ENCODE measurements around the gene STMN3. TPM values are rescaled to one million over a fixed set of nuclear protein-coding genes. Genes with fewer than 3 reads are reported as not detected.

The STMN3 gene
- total RNA-seq, 2 experiments from 2014 or later: 15.4 to 17.6 TPM

- CTCF ChIA-PET: interaction anchor here (0.7 to 1.6 kb wide), 3 partner anchors 55 to 220 kb away, joined by 3 to 4 read pairs (median 4); no protein-coding TSS in a partner anchor
- peaks cover 29% of the 10 kb centered on the region for H3K4me1 Mint-ChIP-seq
- intact Hi-C loops (cut with DNase I, micrococcal nuclease): loop anchor here in 1 of 2 experiments (5.0 kb wide), 1 partner anchor 40 kb away; the partner anchor contains the start of genes LIME1 and SLC2A4RG
- H3K27ac Mint-ChIP-seq: no peak overlapping the region
- ATAC-seq (no peak), DNase-seq (peak; percentile 25)
- peak overlapping the region; percentile 23 for H3K4me3 Mint-ChIP-seq
- no peaks in the 10 kb centered on the region for H3K27me3 Mint-ChIP-seq
- peaks cover 6% of the 10 kb centered on the region for H3K36me3 Mint-ChIP-seq (ENCODE audit: low read depth)
- no peaks in the 10 kb centered on the region for H3K9me3 Mint-ChIP-seq (ENCODE audit: low read depth)
- POLR2A ChIA-PET: interaction anchor here (0.6 to 0.9 kb wide), 3 partner anchors 10 to 412 kb away, joined by 3 to 5 read pairs (median 3); no protein-coding TSS in a partner anchor
These were observed 44.2 kb upstream of the STMN3 start for GRCh38 chr20:63697357-63697867.

- Mint-ChIP-seq H3K27ac (no peak within 1 kb of the TSS), H3K4me3 (peak within 1 kb of the TSS; percentile 23), H3K36me3 (ENCODE audit: low read depth) (peaks cover 8% of the 10 kb centered on the region), H3K9me3 (ENCODE audit: low read depth) (no peaks in the 10 kb centered on the region), H3K27me3 (no peaks in the 10 kb centered on the region), H3K4me1 (peaks cover 29% of the 10 kb centered on the region)
- ATAC-seq (peak; percentile 18), DNase-seq (peak; percentile 49)
- intact Hi-C loops (cut with DNase I, micrococcal nuclease): loop anchor here in 1 of 2 experiments (5.0 kb wide), 1 partner anchor 41 kb away; the partner anchor contains the start of genes LIME1 and SLC2A4RG
- POLR2A ChIA-PET: interaction anchor here (0.6 to 0.9 kb wide), 3 partner anchors 10 to 765 kb away, joined by 3 to 5 read pairs (median 3); no protein-coding TSS in a partner anchor
- CTCF ChIA-PET: interaction anchor here (1.1 to 1.6 kb wide), 2 partner anchors 55 to 89 kb away, joined by 3 to 4 read pairs; no protein-coding TSS in a partner anchor
These were observed 43.6 kb upstream of the STMN3 start, which contains the start of gene TNFRSF6B for GRCh38 chr20:63696628-63697356. TNFRSF6B (plus strand) TSS chr20:63696652; CDS start chr20:63696768, 116 bp downstream.

- H3K4me1 Mint-ChIP-seq: peaks cover 29% of the 10 kb centered on the region
- no peak overlapping the region for H3K27ac Mint-ChIP-seq
- intact Hi-C loops (cut with DNase I, micrococcal nuclease): loop anchor here in 1 of 2 experiments (5.0 kb wide), 1 partner anchor 41 kb away; the partner anchor contains the start of genes LIME1 and SLC2A4RG
- no peaks in the 10 kb centered on the region for H3K9me3 Mint-ChIP-seq (ENCODE audit: low read depth)
- CTCF ChIA-PET: interaction anchor here (0.9 kb wide), 1 partner anchor 11 kb away, joined by 3 read pairs; the partner anchor contains the start of genes ARFRP1 and ZGPAT
- POLR2A ChIA-PET: interaction anchor here (0.7 kb wide), 1 partner anchor 764 kb away, joined by 3 read pairs; no protein-coding TSS in a partner anchor
- peak; percentile 33 for ATAC-seq
- peak; percentile 59 for DNase-seq
- H3K36me3 Mint-ChIP-seq (ENCODE audit: low read depth): peaks cover 12% of the 10 kb centered on the region
- H3K4me3 Mint-ChIP-seq: no peak overlapping the region
- no peaks in the 10 kb centered on the region for H3K27me3 Mint-ChIP-seq
These were observed 43.0 kb upstream of the STMN3 start for GRCh38 chr20:63696306-63696627.

- Mint-ChIP-seq H3K36me3 (ENCODE audit: low read depth) (peaks cover 13% of the 10 kb centered on the region), H3K27me3 (no peaks in the 10 kb centered on the region), H3K4me1 (peaks cover 29% of the 10 kb centered on the region), H3K27ac (no peak overlapping the region), H3K9me3 (ENCODE audit: low read depth) (no peaks in the 10 kb centered on the region), H3K4me3 (no peak overlapping the region)
- peak; percentile 10 for DNase-seq
- POLR2A ChIA-PET: interaction anchor here (0.7 kb wide), 1 partner anchor 764 kb away, joined by 3 read pairs; no protein-coding TSS in a partner anchor
- ATAC-seq: no peak
- CTCF ChIA-PET: interaction anchor here (0.9 kb wide), 1 partner anchor 12 kb away, joined by 3 read pairs; the partner anchor contains the start of genes ARFRP1 and ZGPAT
- intact Hi-C loops (cut with DNase I, micrococcal nuclease): loop anchor here in 1 of 2 experiments (5.0 kb wide), 1 partner anchor 42 kb away; the partner anchor contains the start of genes LIME1 and SLC2A4RG
These were observed 42.4 kb upstream of the STMN3 start for GRCh38 chr20:63695424-63696305.

GRCh38 chr20:63694584-63695423 lies 41.6 kb upstream of the STMN3 start:
- Mint-ChIP-seq H3K27ac (no peak overlapping the region), H3K4me1 (peaks cover 24% of the 10 kb centered on the region), H3K27me3 (no peaks in the 10 kb centered on the region), H3K4me3 (no peak overlapping the region), H3K9me3 (ENCODE audit: low read depth) (no peaks in the 10 kb centered on the region), H3K36me3 (ENCODE audit: low read depth) (peaks cover 15% of the 10 kb centered on the region)
- DNase-seq: peak; percentile 5
- POLR2A ChIA-PET: no interaction called here
- no peak for ATAC-seq
- intact Hi-C loops (cut with DNase I, micrococcal nuclease): loop anchor here in 1 of 2 experiments (5.0 kb wide), 1 partner anchor 42 kb away; the partner anchor contains the start of genes LIME1 and SLC2A4RG
- CTCF ChIA-PET: no interaction called here

GRCh38 chr20:63693733-63694583 lies 40.7 kb upstream of the STMN3 start:
- DNase-seq: no peak
- no peaks in the 10 kb centered on the region for H3K27me3 Mint-ChIP-seq
- CTCF ChIA-PET: no interaction called here
- peaks cover 19% of the 10 kb centered on the region for H3K4me1 Mint-ChIP-seq
- peak overlapping the region; percentile 49 for H3K4me3 Mint-ChIP-seq
- POLR2A ChIA-PET: no interaction called here
- no peak for ATAC-seq
- intact Hi-C loops (cut with DNase I, micrococcal nuclease): no loop called here
- H3K36me3 Mint-ChIP-seq (ENCODE audit: low read depth): peaks cover 15% of the 10 kb centered on the region
- no peaks in the 10 kb centered on the region for H3K9me3 Mint-ChIP-seq (ENCODE audit: low read depth)
- H3K27ac Mint-ChIP-seq: no peak overlapping the region

GRCh38 chr20:63693083-63693732 lies 40.0 kb upstream of the STMN3 start:
- ATAC-seq (no peak), DNase-seq (no peak)
- Mint-ChIP-seq H3K27me3 (no peaks in the 10 kb centered on the region), H3K4me1 (peaks cover 14% of the 10 kb centered on the region), H3K27ac (no peak overlapping the region), H3K36me3 (ENCODE audit: low read depth) (peaks cover 15% of the 10 kb centered on the region), H3K4me3 (peak overlapping the region; percentile 49), H3K9me3 (ENCODE audit: low read depth) (no peaks in the 10 kb centered on the region)
- intact Hi-C loops (cut with DNase I, micrococcal nuclease): no loop called here
- ChIA-PET POLR2A (no interaction called here), CTCF (no interaction called here)

- Mint-ChIP-seq H3K4me3 (no peak overlapping the region), H3K36me3 (ENCODE audit: low read depth) (peaks cover 15% of the 10 kb centered on the region), H3K9me3 (ENCODE audit: low read depth) (no peaks in the 10 kb centered on the region), H3K27me3 (no peaks in the 10 kb centered on the region), H3K4me1 (peaks cover 10% of the 10 kb centered on the region), H3K27ac (no peak overlapping the region)
- DNase-seq (peak; percentile 6), ATAC-seq (no peak)
- POLR2A ChIA-PET: no interaction called here
- intact Hi-C loops (cut with DNase I, micrococcal nuclease): no loop called here
- CTCF ChIA-PET: no interaction called here
These were observed 39.3 kb upstream of the STMN3 start for GRCh38 chr20:63692436-63693082.

- H3K36me3 Mint-ChIP-seq (ENCODE audit: low read depth): peaks cover 15% of the 10 kb centered on the region
- no peak for DNase-seq
- ChIA-PET CTCF (no interaction called here), POLR2A (no interaction called here)
- no peak for ATAC-seq
- no peaks in the 10 kb centered on the region for H3K27me3 Mint-ChIP-seq
- H3K9me3 Mint-ChIP-seq (ENCODE audit: low read depth): no peaks in the 10 kb centered on the region
- H3K27ac Mint-ChIP-seq: no peak overlapping the region
- H3K4me3 Mint-ChIP-seq: no peak overlapping the region
- peaks cover 11% of the 10 kb centered on the region for H3K4me1 Mint-ChIP-seq
- intact Hi-C loops (cut with DNase I, micrococcal nuclease): no loop called here
These were observed 38.6 kb upstream of the STMN3 start for GRCh38 chr20:63691711-63692435.
